Measurements from ENCODE around the gene ANTXR1.

DNA sequence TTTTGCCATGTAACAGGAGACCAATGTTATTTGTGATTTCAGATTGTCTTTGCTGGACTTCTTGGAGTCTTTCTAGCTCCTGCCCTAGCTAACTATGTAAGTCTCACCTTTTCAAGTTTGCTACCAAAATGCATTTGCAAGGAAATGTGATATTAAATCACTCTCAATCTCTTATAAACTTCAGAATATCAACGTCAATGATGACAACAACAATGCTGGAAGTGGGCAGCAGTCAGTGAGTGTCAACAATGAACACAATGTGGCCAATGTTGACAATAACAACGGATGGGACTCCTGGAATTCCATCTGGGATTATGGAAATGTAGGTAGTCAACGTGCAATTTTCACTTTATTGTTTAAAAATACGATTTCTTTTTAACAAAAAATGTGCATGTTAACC is 35.5 kb upstream of the ANTXR1 start:
- no peak for TF ChIP-seq POLR2A (IDR thresholded peaks at IDR 0.05)
- TF ChIP-seq, protein P1, sequence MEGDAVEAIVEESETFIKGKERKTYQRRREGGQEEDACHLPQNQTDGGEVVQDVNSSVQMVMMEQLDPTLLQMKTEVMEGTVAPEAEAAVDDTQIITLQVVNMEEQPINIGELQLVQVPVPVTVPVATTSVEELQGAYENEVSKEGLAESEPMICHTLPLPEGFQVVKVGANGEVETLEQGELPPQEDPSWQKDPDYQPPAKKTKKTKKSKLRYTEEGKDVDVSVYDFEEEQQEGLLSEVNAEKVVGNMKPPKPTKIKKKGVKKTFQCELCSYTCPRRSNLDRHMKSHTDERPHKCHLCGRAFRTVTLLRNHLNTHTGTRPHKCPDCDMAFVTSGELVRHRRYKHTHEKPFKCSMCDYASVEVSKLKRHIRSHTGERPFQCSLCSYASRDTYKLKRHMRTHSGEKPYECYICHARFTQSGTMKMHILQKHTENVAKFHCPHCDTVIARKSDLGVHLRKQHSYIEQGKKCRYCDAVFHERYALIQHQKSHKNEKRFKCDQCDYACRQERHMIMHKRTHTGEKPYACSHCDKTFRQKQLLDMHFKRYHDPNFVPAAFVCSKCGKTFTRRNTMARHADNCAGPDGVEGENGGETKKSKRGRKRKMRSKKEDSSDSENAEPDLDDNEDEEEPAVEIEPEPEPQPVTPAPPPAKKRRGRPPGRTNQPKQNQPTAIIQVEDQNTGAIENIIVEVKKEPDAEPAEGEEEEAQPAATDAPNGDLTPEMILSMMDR (IDR thresholded peaks at IDR 0.05), result no peak

Measured in uterus (tissue), 2 donors.